A673 (cell line): ENCODE results near the gene VAPA.

Experiments
- EZH2 ChIP-seq: fragments of 200-600 bp; sonication (generic); IDR thresholded peaks from 2 replicates; pipeline ENCODE4 v1.6.1; 2017; ENCODE audit warnings: borderline replicate concordance, low read depth, mild to moderate bottlenecking, mixed read lengths, antibody characterized with exemption, low read length; ENCODE audit not compliant: poor library complexity, severe bottlenecking
- TF ChIP-seq, protein P1 (sequence below): fragments of 300-800, 200-600 bp; sonication (generic); conservative IDR thresholded peaks from 2 replicates; pipeline ENCODE4 v1.5.1; 2017; ENCODE audit warnings: low read depth, mild to moderate bottlenecking, antibody characterized with exemption, low read length, moderate library complexity, mixed read lengths

- TF ChIP-seq, protein P1, sequence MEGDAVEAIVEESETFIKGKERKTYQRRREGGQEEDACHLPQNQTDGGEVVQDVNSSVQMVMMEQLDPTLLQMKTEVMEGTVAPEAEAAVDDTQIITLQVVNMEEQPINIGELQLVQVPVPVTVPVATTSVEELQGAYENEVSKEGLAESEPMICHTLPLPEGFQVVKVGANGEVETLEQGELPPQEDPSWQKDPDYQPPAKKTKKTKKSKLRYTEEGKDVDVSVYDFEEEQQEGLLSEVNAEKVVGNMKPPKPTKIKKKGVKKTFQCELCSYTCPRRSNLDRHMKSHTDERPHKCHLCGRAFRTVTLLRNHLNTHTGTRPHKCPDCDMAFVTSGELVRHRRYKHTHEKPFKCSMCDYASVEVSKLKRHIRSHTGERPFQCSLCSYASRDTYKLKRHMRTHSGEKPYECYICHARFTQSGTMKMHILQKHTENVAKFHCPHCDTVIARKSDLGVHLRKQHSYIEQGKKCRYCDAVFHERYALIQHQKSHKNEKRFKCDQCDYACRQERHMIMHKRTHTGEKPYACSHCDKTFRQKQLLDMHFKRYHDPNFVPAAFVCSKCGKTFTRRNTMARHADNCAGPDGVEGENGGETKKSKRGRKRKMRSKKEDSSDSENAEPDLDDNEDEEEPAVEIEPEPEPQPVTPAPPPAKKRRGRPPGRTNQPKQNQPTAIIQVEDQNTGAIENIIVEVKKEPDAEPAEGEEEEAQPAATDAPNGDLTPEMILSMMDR: no peak
- TF ChIP-seq EZH2: no peak
Measured at GRCh38 chr18:9905401-9905922, 8.4 kb upstream of the VAPA start.
